Activated CD4-positive, alpha-beta T cell treated with anti-CD3 and anti-CD28 coated beads, Interleukin-2, amount 10 ng/mL, durations not matched to agents 7 days and 5 days (primary cell): ENCODE data around the gene CEACAM4. TPM values are rescaled to one million over a fixed set of nuclear protein-coding genes. Genes with fewer than 3 reads are reported as not detected.
"Not testable (repeated sequence)": the region's sequence is repeated elsewhere in the genome, so short reads cannot be mapped to it uniquely, and the experiment has no call there.

Source experiments
- CTCF ChIA-PET: fragments of 350-600 bp; sonication (Branson Sonifier 250); formaldehyde crosslinking; loops from one replicate; lab custom pipeline; 2021; ENCODE audit warnings: antibody characterized with exemption; lab: Charles Lee
- POLR2A ChIA-PET: fragments of 350-600 bp; sonication (Branson Sonifier 250); formaldehyde crosslinking; loops from one replicate; lab custom pipeline; 2021; ENCODE audit warnings: antibody characterized with exemption; lab: Charles Lee
- DNase-seq: peaks from one replicate; pipeline ENCODE4 v3.0.0-alpha.2; 2020
- H3K27ac Mint-ChIP-seq: one replicate; pipeline ENCODE4 v1.8.0; 2021; ENCODE audit warnings: mild to moderate bottlenecking, moderate library complexity, mixed read lengths
- H3K27me3 Mint-ChIP-seq: one replicate; pipeline ENCODE4 v1.8.0; 2021; ENCODE audit warnings: mixed read lengths
- H3K36me3 Mint-ChIP-seq: one replicate; pipeline ENCODE4 v1.8.0; 2021; ENCODE audit warnings: low read depth, mixed read lengths
- H3K4me1 Mint-ChIP-seq: one replicate; pipeline ENCODE4 v1.8.0; 2021; ENCODE audit warnings: mixed read lengths
- H3K4me3 Mint-ChIP-seq: one replicate; pipeline ENCODE4 v1.8.0; 2021; ENCODE audit warnings: mild to moderate bottlenecking, moderate library complexity, mixed read lengths
- H3K9me3 Mint-ChIP-seq: one replicate; pipeline ENCODE4 v1.8.0; 2021; ENCODE audit warnings: mixed read lengths
- total RNA-seq, 2 experiments: library from RNA; stranded (reverse); gene quantifications; one replicate each; pipeline ENCODE4 v1.2.3, GENCODE V29; 2021

CEACAM4 gene
- total RNA-seq, 2 experiments from 2014 or later, result not detected

DNA sequence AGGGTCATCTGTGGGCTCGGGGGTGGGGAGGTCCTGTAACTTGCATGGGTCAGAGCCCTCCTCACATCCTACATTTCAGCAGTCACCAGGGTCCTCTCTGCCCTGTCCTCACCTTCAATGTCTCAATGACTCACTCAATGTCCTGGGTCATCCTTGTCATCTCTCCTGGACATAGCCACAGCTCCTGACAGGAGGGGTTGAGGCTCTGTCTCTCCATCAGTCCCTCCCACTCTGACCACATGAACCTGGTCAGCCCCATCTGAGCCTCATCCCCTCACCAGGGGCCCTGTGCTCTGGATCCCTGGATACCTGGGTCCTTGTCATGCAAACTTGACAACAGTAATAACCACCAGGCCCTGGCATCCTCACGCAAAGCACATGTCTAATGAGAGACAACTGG is 37.5 kb downstream of the CEACAM4 start:
- no peak for DNase-seq
- ChIA-PET CTCF (no interaction called here), POLR2A (no interaction called here)
- H3K4me3 Mint-ChIP-seq, result no peak overlapping the region
- H3K36me3 Mint-ChIP-seq, result peaks cover 22% of the 10 kb centered on the region
- H3K27me3 Mint-ChIP-seq, result peaks cover 3% of the 10 kb centered on the region
- H3K4me1 Mint-ChIP-seq, result peaks cover under 1% of the 10 kb centered on the region
- no peak overlapping the region for H3K27ac Mint-ChIP-seq
- H3K9me3 Mint-ChIP-seq, result no peaks in the 10 kb centered on the region

DNA sequence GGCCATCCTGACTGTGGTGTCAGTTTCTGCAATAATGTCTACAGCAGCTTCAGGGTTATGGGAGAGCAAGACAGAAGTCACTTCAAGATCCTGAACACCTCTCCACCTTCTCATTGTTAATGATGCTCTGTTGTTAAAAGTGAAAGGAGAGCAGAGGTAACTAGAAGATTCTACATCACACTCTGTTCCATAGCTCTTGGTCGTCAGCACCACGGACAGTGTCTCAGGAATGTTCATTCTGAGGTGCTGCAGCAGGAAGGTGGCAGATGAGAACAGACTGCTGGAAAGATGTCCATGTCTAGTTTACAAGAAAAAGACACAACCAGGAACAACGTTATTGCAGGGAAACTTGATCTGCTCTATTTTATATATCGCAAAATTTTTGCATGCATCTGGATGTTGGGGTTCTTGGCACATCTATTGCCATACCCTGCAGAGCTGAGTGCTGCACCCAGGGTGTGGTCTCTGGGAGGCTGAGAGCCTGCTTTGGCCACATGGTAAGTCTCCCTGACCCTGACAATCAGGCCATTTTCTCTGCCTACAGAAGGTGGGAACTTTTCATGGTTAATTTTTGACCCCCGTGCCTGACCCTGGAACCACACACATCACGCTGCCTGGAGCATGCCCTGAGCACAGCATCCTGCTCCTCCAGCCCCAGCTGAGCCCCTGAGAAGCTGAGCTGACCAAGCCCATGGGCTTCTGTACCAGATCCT is 38.2 kb downstream of the CEACAM4 start:
- Mint-ChIP-seq H3K9me3 (no peaks in the 10 kb centered on the region), H3K4me3 (no peak overlapping the region), H3K27ac (no peak overlapping the region), H3K36me3 (peaks cover 27% of the 10 kb centered on the region), H3K4me1 (no peaks in the 10 kb centered on the region), H3K27me3 (peaks cover 3% of the 10 kb centered on the region)
- CTCF ChIA-PET, result no interaction called here
- peak; percentile 42 for DNase-seq
- POLR2A ChIA-PET, result no interaction called here

DNA sequence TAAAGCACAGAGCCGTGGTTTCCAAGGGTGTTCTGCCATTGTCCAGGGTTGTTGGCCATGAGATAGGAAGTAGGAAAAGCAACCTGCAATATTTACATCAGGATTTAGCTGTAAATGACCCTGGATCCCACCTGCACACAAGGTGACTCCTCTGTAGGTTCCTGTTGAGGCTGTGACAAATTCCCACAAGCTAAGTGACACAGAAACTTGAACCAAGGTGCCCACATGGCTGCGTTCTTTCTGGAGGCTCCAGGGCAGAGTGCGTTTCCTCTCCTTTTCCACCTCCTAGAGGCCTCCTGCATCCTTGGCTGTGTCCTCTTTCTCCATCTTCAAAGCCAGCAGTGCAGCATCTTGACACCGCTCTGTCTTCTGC is 39.0 kb downstream of the CEACAM4 start:
- Mint-ChIP-seq H3K4me3 (no peak overlapping the region), H3K4me1 (no peaks in the 10 kb centered on the region), H3K27me3 (peaks cover 3% of the 10 kb centered on the region), H3K9me3 (peaks cover 6% of the 10 kb centered on the region), H3K36me3 (peaks cover 36% of the 10 kb centered on the region), H3K27ac (no peak overlapping the region)
- DNase-seq, result no peak
- ChIA-PET CTCF (no interaction called here), POLR2A (no interaction called here)

DNA sequence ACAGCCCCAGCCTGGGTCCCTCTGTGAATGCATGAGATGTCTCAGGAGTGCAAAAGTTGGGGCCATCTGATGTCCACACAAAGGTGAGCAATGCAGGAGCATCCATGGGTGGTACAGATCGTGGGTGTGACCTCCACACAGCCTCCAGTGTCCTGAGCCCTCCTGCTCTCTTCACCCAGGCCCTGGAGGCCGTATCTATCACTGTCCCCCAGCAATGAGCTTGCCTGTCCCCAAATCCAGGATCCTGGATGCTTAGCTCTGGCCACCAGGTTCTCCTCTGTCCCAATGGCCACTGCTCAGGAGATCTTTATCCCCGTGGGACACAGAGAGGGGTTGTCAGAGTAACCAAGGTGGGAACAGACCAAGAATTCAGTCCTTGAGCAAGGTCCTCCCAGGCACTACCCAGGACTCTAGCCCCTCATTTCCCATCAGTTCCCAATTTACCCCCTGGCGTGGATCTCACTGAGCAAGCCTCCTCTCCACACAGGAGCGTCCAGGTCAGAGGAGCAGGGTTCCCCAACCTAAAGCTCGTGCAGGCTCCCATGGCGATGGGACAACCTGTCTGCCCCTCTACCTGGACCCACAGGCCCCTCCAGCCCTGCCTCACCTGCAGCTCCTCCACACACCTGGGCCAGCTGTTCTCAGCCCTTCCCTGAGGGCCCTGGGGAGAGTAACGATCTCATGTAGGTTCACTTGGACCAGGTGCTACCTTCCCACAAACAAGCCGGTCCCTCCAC is 39.6 kb downstream of the CEACAM4 start:
- no peak overlapping the region for H3K4me3 Mint-ChIP-seq
- H3K9me3 Mint-ChIP-seq, result peaks cover 9% of the 10 kb centered on the region
- no peaks in the 10 kb centered on the region for H3K4me1 Mint-ChIP-seq
- POLR2A ChIA-PET, result no interaction called here
- CTCF ChIA-PET, result no interaction called here
- H3K27ac Mint-ChIP-seq, result no peak overlapping the region
- DNase-seq, result no peak
- H3K27me3 Mint-ChIP-seq, result peaks cover 2% of the 10 kb centered on the region
- H3K36me3 Mint-ChIP-seq, result peaks cover 41% of the 10 kb centered on the region

DNA sequence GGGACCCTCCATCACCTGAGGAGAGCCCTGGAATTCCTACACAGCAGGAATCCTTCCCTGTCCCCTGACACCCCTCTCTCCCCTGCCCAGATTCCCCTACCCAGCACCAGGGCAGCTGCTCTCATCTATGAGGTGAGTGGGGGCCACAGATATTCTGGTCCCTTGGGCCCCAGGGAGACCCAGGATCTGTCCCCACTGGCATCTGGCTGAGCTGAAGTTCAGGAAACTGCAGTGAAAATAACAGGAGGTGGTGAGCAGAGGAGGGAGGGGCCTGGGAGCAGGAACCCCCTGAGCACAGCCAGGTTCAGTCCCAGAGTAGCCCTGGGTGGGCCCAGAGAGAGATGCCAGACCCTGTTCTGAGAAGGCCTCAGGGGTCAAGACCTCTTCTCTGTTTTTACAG is 40.8 kb downstream of the CEACAM4 start:
- ChIA-PET CTCF (no interaction called here), POLR2A (interaction anchor here (0.6 kb wide), 1 partner anchor 27 kb away, joined by 3 read pairs; no protein-coding TSS in a partner anchor)
- H3K9me3 Mint-ChIP-seq, result peaks cover 20% of the 10 kb centered on the region
- H3K36me3 Mint-ChIP-seq, result peaks cover 53% of the 10 kb centered on the region
- H3K27ac Mint-ChIP-seq, result no peak overlapping the region
- no peaks in the 10 kb centered on the region for H3K4me1 Mint-ChIP-seq
- no peak overlapping the region for H3K4me3 Mint-ChIP-seq
- no peaks in the 10 kb centered on the region for H3K27me3 Mint-ChIP-seq
- no peak for DNase-seq

DNA sequence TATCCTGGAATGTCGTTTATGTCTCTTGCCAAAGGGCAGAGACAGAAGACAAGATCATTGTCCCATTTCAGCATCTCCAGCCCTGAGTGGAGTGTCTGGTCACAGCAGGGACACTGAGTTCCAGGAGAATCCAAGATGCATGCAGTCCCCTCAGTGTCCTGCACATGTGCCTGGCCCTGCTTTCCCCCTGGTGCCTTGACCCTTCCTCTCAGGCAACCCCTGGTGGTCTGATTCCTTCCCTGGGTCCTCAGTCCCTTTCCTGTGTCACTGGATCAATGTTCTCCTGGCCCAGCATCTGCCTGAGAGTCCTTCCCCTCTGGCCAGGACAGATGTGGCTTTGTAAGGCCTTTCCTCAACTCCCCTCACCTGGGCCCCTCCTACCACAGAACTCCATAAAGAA is 41.9 kb downstream of the CEACAM4 start:
- ChIA-PET CTCF (interaction anchor here (1.9 kb wide), 1 partner anchor 9 kb away, joined by 6 read pairs; no protein-coding TSS in a partner anchor), POLR2A (no interaction called here)
- H3K4me1 Mint-ChIP-seq, result no peaks in the 10 kb centered on the region
- H3K36me3 Mint-ChIP-seq, result peaks cover 65% of the 10 kb centered on the region
- H3K4me3 Mint-ChIP-seq, result no peak overlapping the region
- peaks cover 29% of the 10 kb centered on the region for H3K9me3 Mint-ChIP-seq
- DNase-seq, result no peak
- no peak overlapping the region for H3K27ac Mint-ChIP-seq
- no peaks in the 10 kb centered on the region for H3K27me3 Mint-ChIP-seq

DNA sequence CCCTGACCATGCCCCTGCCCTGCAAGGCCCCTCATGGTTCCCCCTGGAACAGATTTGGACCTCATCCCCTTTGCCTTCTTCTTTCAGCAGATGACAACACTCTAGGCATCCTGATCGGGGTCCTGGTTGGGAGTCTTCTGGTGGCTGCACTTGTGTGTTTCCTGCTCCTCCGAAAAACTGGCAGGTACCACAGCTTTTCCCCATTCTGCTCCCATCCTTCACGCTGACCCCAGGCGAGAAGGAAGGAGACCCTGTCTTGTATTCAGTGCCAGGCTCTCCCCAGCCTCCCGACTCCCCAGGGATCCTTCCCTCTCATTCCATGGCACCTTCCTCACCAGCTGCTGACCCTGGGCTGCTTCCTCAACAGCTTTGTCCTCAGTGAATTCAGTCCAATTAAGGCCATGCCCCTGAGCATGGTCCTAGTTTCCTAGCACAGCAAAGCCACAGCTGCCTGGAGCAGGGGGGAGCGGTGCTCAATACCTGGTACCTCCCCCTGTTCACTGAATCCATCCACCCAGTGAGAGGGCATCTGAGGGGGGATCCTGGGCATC is 42.5 kb downstream of the CEACAM4 start:
- POLR2A ChIA-PET, result no interaction called here
- Mint-ChIP-seq H3K36me3 (peaks cover 71% of the 10 kb centered on the region), H3K4me1 (no peaks in the 10 kb centered on the region), H3K9me3 (peaks cover 29% of the 10 kb centered on the region), H3K27me3 (no peaks in the 10 kb centered on the region), H3K4me3 (no peak overlapping the region), H3K27ac (no peak overlapping the region)
- DNase-seq, result no peak
- CTCF ChIA-PET, result interaction anchor here (1.9 kb wide), 1 partner anchor 10 kb away, joined by 6 read pairs; no protein-coding TSS in a partner anchor

DNA sequence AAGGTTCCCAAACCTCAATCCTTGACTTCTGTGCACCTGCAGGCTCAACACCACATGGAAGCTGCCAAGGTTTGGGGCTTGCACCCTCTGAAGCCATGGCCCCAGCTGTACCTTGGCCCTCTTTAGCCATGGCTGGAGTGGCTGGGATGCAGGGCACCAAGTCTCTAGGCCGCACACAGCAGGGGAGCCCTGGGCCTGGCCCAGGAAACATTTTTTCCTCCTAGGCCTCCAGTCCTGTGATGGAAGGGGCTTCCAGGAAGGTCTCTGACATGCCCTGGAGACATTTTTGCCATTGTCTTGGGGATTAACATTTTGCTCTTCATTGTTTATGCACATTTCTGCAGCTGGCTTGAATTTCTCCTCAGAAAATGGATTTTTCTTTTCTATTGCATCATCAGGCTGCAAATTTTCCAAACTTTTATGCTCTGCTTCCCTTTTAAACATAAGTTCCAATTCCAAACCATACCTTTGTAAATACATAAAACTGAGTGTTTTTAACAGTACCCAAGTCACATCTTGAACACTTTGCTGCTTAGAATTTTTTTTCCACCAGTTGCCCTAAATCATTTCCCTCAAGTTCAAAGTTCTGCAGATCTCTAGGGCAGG is 44.2 kb downstream of the CEACAM4 start:
- not testable (repeated sequence) for H3K27me3 Mint-ChIP-seq

DNA sequence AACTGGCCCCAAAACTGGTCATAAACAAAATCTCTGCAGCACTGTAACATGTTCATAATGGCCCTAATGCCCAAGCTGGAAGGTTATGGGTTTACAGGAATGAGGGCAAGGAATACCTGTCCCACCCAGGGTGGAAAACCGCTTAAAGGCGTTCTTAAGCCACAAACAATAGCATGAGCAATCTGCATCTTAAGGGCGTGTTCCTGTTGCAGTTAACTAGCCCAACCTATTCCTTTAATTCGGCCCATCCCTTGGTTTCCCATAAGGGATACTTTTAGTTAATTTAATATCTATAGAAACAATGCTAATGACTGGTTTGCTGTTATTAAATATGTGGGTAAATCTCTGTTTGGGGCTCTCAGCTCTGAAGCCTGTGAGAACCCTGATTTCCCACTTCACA is 45.8 kb downstream of the CEACAM4 start:
- H3K4me3 Mint-ChIP-seq, POLR2A ChIA-PET, H3K27ac Mint-ChIP-seq, DNase-seq, H3K27me3 Mint-ChIP-seq: not testable (repeated sequence)
- peaks cover 29% of the 10 kb centered on the region for H3K9me3 Mint-ChIP-seq
- peaks cover 18% of the 10 kb centered on the region for H3K4me1 Mint-ChIP-seq
- CTCF ChIA-PET, result interaction anchor here (1.3 to 2.0 kb wide), 2 partner anchors 10 to 132 kb away, joined by 4 to 7 read pairs; no protein-coding TSS in a partner anchor
- peaks cover 84% of the 10 kb centered on the region for H3K36me3 Mint-ChIP-seq

More for the DNA sequence above, 44.2 kb downstream of the CEACAM4 start:
- Mint-ChIP-seq H3K36me3 (peaks cover 75% of the 10 kb centered on the region), H3K9me3 (peaks cover 29% of the 10 kb centered on the region)
- H3K27ac Mint-ChIP-seq, H3K4me1 Mint-ChIP-seq, H3K4me3 Mint-ChIP-seq, DNase-seq, POLR2A ChIA-PET: not testable (repeated sequence)
- CTCF ChIA-PET, result interaction anchor here (1.9 kb wide), 1 partner anchor 11 kb away, joined by 6 read pairs; no protein-coding TSS in a partner anchor

DNA sequence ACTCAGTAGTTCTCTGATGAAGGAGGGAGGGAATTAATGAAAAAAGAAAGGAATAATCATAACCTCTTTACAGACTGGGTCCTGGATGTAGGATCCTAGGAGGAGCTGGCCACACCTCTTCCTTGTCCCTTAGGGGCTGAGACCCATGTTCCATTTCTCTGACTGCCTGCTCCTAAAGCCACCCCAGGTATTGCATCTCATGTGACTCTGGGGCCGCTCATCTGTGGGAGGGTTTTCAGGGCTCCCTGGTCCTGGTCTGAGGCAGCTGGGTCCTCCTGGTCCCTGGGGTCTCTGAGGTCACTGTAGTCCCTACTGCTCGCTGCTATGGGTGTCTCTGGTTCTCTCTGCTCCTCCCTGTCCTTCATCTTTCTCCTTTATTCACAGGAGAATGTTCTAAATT is 48.0 kb downstream of the CEACAM4 start:
- ChIA-PET POLR2A (no interaction called here), CTCF (no interaction called here)
- Mint-ChIP-seq H3K4me3 (no peak overlapping the region), H3K27me3 (no peaks in the 10 kb centered on the region), H3K9me3 (peaks cover 29% of the 10 kb centered on the region), H3K36me3 (peaks cover 72% of the 10 kb centered on the region), H3K27ac (no peak overlapping the region), H3K4me1 (peaks cover 27% of the 10 kb centered on the region)
- no peak for DNase-seq

DNA sequence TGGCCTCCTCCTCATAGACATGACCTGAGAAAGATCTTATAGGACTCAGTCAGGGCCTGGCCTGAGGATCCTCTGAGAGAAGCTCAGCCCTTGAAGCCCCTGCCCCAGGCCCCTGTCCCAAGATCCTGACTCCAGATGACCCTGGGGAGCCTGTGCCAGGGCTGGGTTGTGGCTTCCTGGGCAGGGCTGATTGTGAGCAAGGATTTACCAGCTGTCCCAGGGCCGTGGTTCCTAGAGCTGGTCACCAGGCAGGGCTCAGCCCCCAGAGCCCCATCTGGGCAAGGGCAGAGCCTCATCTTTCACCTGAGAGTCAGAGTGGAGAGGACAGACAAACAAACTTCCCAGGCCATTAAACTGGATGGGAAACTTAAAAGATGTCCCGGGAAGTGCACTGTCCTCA is 49.0 kb downstream of the CEACAM4 start:
- no peaks in the 10 kb centered on the region for H3K27me3 Mint-ChIP-seq
- H3K27ac Mint-ChIP-seq, result no peak overlapping the region
- H3K4me1 Mint-ChIP-seq, result peaks cover 27% of the 10 kb centered on the region
- H3K36me3 Mint-ChIP-seq, result peaks cover 70% of the 10 kb centered on the region
- CTCF ChIA-PET, result interaction anchor here (1.0 to 1.7 kb wide), 2 partner anchors 17 to 46 kb away, joined by 3 to 5 read pairs; no protein-coding TSS in a partner anchor
- peaks cover 23% of the 10 kb centered on the region for H3K9me3 Mint-ChIP-seq
- POLR2A ChIA-PET, result no interaction called here
- H3K4me3 Mint-ChIP-seq, result no peak overlapping the region
- DNase-seq, result peak; percentile 0

DNA sequence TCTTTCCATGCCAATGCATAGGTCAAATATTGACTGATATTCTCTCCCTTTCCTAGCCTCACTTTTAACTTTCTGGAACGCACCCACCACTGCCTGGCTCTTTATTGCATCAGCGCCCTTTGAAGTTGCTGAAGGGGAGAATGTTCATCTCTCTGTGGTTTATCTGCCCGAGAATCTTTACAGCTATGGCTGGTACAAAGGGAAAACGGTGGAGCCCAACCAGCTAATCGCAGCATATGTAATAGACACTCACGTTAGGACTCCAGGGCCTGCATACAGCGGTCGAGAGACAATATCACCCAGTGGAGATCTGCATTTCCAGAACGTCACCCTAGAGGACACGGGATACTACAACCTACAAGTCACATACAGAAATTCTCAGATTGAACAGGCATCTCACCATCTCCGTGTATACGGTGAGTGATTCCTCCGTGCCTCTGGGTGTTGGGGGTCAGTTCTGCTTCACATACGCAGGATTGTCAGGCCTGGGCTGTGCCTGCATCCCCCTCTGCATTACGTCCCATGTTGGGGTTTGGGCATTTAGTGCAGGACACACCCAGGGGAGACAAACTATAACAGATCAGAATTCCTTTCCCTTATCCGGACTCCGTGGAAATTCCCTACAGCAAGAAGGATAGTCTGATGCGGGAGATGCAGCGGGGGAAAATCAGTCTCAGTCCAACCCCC is 49.6 kb downstream of the CEACAM4 start:
- DNase-seq, result no peak
- peaks cover 69% of the 10 kb centered on the region for H3K36me3 Mint-ChIP-seq
- H3K4me1 Mint-ChIP-seq, result peaks cover 27% of the 10 kb centered on the region
- H3K4me3 Mint-ChIP-seq, result peak overlapping the region; percentile 0
- H3K27me3 Mint-ChIP-seq, result no peaks in the 10 kb centered on the region
- peaks cover 20% of the 10 kb centered on the region for H3K9me3 Mint-ChIP-seq
- peak overlapping the region; percentile 46 for H3K27ac Mint-ChIP-seq
- CTCF ChIA-PET, result interaction anchor here (1.0 to 1.7 kb wide), 2 partner anchors 17 to 45 kb away, joined by 3 to 5 read pairs; no protein-coding TSS in a partner anchor
- POLR2A ChIA-PET, result no interaction called here
